ENCODE results near the gene ID2. TPM values are rescaled to one million over a fixed set of nuclear protein-coding genes. Genes with fewer than 3 reads are reported as not detected.

The ID2 gene
- total and polyA plus RNA-seq, 2 of the 13 experiments (the other 11 are each of a cell fraction or from before 2014, with no cell fraction given) = 214 to 719 TPM

DNA sequence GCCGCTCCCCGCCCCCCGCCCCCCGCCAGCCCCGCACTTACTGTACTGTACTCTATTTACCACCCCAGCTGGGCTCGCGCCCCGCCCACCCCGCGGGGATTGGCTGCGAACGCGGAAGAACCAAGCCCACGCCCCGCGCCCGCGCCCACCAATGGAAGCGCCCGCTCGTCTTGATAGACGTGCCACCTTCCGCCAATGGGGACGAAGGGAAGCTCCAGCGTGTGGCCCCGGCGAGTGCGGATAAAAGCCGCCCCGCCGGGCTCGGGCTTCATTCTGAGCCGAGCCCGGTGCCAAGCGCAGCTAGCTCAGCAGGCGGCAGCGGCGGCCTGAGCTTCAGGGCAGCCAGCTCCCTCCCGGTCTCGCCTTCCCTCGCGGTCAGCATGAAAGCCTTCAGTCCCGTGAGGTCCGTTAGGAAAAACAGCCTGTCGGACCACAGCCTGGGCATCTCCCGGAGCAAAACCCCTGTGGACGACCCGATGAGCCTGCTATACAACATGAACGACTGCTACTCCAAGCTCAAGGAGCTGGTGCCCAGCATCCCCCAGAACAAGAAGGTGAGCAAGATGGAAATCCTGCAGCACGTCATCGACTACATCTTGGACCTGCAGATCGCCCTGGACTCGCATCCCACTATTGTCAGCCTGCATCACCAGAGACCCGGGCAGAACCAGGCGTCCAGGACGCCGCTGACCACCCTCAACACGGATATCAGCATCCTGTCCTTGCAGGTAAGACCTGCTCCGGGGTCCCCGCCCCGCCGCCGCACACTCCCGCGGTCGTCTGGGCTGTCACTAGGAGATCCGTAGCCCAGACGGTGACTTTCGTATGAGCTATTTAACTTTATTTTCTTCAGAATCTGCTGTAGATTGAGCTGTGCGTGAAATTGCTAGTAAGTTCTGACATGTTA is at the start of gene ID2 (continued):
- TF ChIP-seq, protein P1, sequence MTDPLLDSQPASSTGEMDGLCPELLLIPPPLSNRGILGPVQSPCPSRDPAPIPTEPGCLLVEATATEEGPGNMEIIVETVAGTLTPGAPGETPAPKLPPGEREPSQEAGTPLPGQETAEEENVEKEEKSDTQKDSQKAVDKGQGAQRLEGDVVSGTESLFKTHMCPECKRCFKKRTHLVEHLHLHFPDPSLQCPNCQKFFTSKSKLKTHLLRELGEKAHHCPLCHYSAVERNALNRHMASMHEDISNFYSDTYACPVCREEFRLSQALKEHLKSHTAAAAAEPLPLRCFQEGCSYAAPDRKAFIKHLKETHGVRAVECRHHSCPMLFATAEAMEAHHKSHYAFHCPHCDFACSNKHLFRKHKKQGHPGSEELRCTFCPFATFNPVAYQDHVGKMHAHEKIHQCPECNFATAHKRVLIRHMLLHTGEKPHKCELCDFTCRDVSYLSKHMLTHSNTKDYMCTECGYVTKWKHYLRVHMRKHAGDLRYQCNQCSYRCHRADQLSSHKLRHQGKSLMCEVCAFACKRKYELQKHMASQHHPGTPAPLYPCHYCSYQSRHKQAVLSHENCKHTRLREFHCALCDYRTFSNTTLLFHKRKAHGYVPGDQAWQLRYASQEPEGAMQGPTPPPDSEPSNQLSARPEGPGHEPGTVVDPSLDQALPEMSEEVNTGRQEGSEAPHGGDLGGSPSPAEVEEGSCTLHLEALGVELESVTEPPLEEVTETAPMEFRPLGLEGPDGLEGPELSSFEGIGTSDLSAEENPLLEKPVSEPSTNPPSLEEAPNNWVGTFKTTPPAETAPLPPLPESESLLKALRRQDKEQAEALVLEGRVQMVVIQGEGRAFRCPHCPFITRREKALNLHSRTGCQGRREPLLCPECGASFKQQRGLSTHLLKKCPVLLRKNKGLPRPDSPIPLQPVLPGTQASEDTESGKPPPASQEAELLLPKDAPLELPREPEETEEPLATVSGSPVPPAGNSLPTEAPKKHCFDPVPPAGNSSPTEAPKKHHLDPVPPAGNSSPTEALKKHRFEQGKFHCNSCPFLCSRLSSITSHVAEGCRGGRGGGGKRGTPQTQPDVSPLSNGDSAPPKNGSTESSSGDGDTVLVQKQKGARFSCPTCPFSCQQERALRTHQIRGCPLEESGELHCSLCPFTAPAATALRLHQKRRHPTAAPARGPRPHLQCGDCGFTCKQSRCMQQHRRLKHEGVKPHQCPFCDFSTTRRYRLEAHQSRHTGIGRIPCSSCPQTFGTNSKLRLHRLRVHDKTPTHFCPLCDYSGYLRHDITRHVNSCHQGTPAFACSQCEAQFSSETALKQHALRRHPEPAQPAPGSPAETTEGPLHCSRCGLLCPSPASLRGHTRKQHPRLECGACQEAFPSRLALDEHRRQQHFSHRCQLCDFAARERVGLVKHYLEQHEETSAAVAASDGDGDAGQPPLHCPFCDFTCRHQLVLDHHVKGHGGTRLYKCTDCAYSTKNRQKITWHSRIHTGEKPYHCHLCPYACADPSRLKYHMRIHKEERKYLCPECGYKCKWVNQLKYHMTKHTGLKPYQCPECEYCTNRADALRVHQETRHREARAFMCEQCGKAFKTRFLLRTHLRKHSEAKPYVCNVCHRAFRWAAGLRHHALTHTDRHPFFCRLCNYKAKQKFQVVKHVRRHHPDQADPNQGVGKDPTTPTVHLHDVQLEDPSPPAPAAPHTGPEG (CRISPR knock-in tag; IDR thresholded peaks at IDR 0.05) = peak; percentile 86
- no peak for TF ChIP-seq ZSCAN22 (CRISPR knock-in tag; IDR thresholded peaks at IDR 0.05)
- TF ChIP-seq, protein P2, sequence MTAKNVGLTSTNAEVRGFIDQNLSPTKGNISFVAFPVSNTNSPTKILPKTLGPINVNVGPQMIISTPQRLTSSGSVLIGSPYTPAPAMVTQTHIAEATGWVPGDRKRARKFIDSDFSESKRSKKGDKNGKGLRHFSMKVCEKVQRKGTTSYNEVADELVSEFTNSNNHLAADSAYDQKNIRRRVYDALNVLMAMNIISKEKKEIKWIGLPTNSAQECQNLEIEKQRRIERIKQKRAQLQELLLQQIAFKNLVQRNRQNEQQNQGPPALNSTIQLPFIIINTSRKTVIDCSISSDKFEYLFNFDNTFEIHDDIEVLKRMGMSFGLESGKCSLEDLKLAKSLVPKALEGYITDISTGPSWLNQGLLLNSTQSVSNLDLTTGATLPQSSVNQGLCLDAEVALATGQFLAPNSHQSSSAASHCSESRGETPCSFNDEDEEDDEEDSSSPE (CRISPR knock-in tag; IDR thresholded peaks at IDR 0.05) = peak; percentile 51; the same call in 1 of the 2 replicates
- TF ChIP-seq PCBP1 (IDR thresholded peaks at IDR 0.05; ENCODE audit: borderline replicate concordance, low read depth, low read length) = no peak; the same call in none of the 2 replicates
- TF ChIP-seq SRSF9 (IDR thresholded peaks at IDR 0.05; ENCODE audit: borderline replicate concordance, insufficient read depth, low read depth, low read length, poor library complexity, severe bottlenecking) = no peak
- TF ChIP-seq ZFAT (CRISPR knock-in tag; conservative IDR thresholded peaks at IDR 0.05) = no peak
- TF ChIP-seq ZKSCAN8 (CRISPR knock-in tag; IDR thresholded peaks at IDR 0.05; ENCODE audit: borderline replicate concordance) = peak; percentile 83
- TF ChIP-seq, protein P3, sequence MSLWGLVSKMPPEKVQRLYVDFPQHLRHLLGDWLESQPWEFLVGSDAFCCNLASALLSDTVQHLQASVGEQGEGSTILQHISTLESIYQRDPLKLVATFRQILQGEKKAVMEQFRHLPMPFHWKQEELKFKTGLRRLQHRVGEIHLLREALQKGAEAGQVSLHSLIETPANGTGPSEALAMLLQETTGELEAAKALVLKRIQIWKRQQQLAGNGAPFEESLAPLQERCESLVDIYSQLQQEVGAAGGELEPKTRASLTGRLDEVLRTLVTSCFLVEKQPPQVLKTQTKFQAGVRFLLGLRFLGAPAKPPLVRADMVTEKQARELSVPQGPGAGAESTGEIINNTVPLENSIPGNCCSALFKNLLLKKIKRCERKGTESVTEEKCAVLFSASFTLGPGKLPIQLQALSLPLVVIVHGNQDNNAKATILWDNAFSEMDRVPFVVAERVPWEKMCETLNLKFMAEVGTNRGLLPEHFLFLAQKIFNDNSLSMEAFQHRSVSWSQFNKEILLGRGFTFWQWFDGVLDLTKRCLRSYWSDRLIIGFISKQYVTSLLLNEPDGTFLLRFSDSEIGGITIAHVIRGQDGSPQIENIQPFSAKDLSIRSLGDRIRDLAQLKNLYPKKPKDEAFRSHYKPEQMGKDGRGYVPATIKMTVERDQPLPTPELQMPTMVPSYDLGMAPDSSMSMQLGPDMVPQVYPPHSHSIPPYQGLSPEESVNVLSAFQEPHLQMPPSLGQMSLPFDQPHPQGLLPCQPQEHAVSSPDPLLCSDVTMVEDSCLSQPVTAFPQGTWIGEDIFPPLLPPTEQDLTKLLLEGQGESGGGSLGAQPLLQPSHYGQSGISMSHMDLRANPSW (CRISPR knock-in tag; IDR thresholded peaks at IDR 0.05; ENCODE audit: borderline replicate concordance) = no peak
- TF ChIP-seq ZFY (CRISPR knock-in tag; IDR thresholded peaks at IDR 0.05) = peak; percentile 74
- no peak for TF ChIP-seq EHMT2 (IDR thresholded peaks at IDR 0.05; ENCODE audit: borderline replicate concordance, low read depth, low read length)
- TF ChIP-seq, protein P4, sequence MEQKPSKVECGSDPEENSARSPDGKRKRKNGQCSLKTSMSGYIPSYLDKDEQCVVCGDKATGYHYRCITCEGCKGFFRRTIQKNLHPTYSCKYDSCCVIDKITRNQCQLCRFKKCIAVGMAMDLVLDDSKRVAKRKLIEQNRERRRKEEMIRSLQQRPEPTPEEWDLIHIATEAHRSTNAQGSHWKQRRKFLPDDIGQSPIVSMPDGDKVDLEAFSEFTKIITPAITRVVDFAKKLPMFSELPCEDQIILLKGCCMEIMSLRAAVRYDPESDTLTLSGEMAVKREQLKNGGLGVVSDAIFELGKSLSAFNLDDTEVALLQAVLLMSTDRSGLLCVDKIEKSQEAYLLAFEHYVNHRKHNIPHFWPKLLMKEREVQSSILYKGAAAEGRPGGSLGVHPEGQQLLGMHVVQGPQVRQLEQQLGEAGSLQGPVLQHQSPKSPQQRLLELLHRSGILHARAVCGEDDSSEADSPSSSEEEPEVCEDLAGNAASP (CRISPR knock-in tag; IDR thresholded peaks at IDR 0.05; ENCODE audit: borderline replicate concordance) = peak; percentile 83; the same call in 1 of the 2 replicates
- no peak for TF ChIP-seq NR3C1 (CRISPR knock-in tag; IDR thresholded peaks at IDR 0.05)
- no peak for TF ChIP-seq HNRNPH1 (optimal IDR thresholded peaks at IDR 0.05; ENCODE audit: low read depth, low read length)
- peak; percentile 95 for TF ChIP-seq ZNF788 (CRISPR knock-in tag; IDR thresholded peaks at IDR 0.05; ENCODE audit: borderline replicate concordance)
- TF ChIP-seq SPEN (CRISPR knock-in tag; IDR thresholded peaks at IDR 0.05; ENCODE audit: low read depth) = peak; percentile 80; the same call in 1 of the 2 replicates

All from HepG2 (cell line).